ENCODE results near the gene SNX15. TPM values are rescaled to one million over a fixed set of nuclear protein-coding genes. Genes with fewer than 3 reads are reported as not detected.

SNX15 gene
- total and polyA plus RNA-seq, 2 donors (not counting 3 experiments of a cell fraction or from before 2014, with no cell fraction given) = 15.5 to 21.8 TPM

DNA sequence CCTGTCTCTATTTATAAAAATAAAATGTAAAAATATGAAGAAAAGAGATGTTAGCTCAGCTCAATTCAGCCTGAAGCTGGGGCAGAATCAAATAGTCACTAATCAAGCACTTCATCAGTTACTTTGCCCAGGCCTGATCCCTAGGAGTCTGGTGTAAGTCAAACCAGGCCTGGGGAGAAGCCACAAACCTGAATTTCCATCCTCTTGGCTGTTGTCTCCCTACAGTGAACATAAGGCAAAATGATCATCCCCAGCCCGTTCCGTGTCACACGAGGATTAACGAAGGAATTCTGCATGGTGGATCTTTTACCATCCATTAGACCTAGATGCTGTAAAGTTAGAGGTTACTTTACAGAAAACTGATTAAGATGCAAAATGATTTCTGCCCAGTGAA, 37.6 kb downstream of the SNX15 start:
- no TSS peak for BruUV-seq (replicated peaks)
- intact Hi-C loops (cut with micrococcal nuclease) = no loop called here
- TF ChIP-seq POLR2A (IDR thresholded peaks at IDR 0.05; ENCODE audit: low read depth, low read length) (no peak), FOS (IDR thresholded peaks at IDR 0.05; ENCODE audit: borderline replicate concordance, insufficient read depth, low read length) (no peak), EZH2 (IDR thresholded peaks at IDR 0.05; ENCODE audit: borderline replicate concordance, low read depth, low read length, severe bottlenecking) (no peak), GATA2 (IDR thresholded peaks at IDR 0.05; ENCODE audit: insufficient read depth, insufficient read length, low read depth, low read length) (no peak), POLR2AphosphoS5 (IDR thresholded peaks at IDR 0.05; ENCODE audit: insufficient read depth, low read depth, low read length) (no peak)
- TF ChIP-seq, protein P1, sequence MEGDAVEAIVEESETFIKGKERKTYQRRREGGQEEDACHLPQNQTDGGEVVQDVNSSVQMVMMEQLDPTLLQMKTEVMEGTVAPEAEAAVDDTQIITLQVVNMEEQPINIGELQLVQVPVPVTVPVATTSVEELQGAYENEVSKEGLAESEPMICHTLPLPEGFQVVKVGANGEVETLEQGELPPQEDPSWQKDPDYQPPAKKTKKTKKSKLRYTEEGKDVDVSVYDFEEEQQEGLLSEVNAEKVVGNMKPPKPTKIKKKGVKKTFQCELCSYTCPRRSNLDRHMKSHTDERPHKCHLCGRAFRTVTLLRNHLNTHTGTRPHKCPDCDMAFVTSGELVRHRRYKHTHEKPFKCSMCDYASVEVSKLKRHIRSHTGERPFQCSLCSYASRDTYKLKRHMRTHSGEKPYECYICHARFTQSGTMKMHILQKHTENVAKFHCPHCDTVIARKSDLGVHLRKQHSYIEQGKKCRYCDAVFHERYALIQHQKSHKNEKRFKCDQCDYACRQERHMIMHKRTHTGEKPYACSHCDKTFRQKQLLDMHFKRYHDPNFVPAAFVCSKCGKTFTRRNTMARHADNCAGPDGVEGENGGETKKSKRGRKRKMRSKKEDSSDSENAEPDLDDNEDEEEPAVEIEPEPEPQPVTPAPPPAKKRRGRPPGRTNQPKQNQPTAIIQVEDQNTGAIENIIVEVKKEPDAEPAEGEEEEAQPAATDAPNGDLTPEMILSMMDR (IDR thresholded peaks at IDR 0.05; ENCODE audit: extremely low read depth in 1 of 2, insufficient read depth in 1 of 2, low read depth in 1 of 2, low read length in 2 of 2) = no peak
- Histone ChIP-seq H3K9me3 (replicated peaks; ENCODE audit: control insufficient read depth, insufficient read depth, low read length) (no peaks in the 10 kb centered on the region), H3K4me3 (replicated peaks in 1 of 3; ENCODE audit: insufficient read depth in 1 of 3, low read depth in 1 of 3, low read length in 3 of 3) (no peak overlapping the region), H3K4me1 (ENCODE audit: control insufficient read depth, extremely low read depth, insufficient read depth, low read length) (no peaks in the 10 kb centered on the region), H3K9ac (replicated peaks; ENCODE audit: extremely low read depth, insufficient read depth, low read length) (no peak overlapping the region), H3K4me2 (ENCODE audit: insufficient read depth, low read length) (no peak overlapping the region), H3K9me1 (replicated peaks; ENCODE audit: control insufficient read depth, extremely low read depth, insufficient read depth, low read length) (no peaks in the 10 kb centered on the region), H3K27ac (ENCODE audit: insufficient read depth, low read depth, low read length) (no peak overlapping the region), H2AFZ (ENCODE audit: low read depth, low read length) (no peak overlapping the region), H4K20me1 (replicated peaks; ENCODE audit: control insufficient read depth, extremely low read depth, insufficient read depth, low read length) (no peaks in the 10 kb centered on the region), H3K36me3 (ENCODE audit: control insufficient read depth in 2 of 2, extremely low read depth in 1 of 2, insufficient read depth in 2 of 2, low read length in 2 of 2) (no peaks in the 10 kb centered on the region), H3K79me2 (ENCODE audit: control insufficient read depth, insufficient read depth, low read length) (no peaks in the 10 kb centered on the region), H3K27me3 (ENCODE audit: control insufficient read depth in 2 of 2, insufficient read depth in 2 of 2, low read length in 2 of 2) (no peaks in the 10 kb centered on the region)
- FAIRE-seq (no peak), DNase-seq (ENCODE audit: low read depth, low spot score) (no peak)
- ChIA-PET POLR2A (interaction anchor here (0.7 kb wide), 1 partner anchor 276 kb away, joined by 4 read pairs; no protein-coding TSS in a partner anchor), CTCF (interaction anchor here (1.0 to 1.3 kb wide), 2 partner anchors 8 to 18 kb away, joined by 3 read pairs; no protein-coding TSS in a partner anchor)
- dilution Hi-C loops (cut with MboI; ENCODE audit: extremely low pct_ligation_motif_present, low sequenced_read_pairs) = no loop called here

GRCh38 chr11:65065851-65066250, 38.6 kb downstream of the SNX15 start:
- CTCF ChIA-PET = no interaction called here
- dilution Hi-C loops (cut with MboI; ENCODE audit: extremely low pct_ligation_motif_present, low sequenced_read_pairs) = no loop called here

More at GRCh38 chr11:65065851-65066250, 38.6 kb downstream of the SNX15 start:
- Histone ChIP-seq H3K9me1 (replicated peaks; ENCODE audit: control insufficient read depth, extremely low read depth, insufficient read depth, low read length) (no peaks in the 10 kb centered on the region), H3K27me3 (ENCODE audit: control insufficient read depth in 2 of 2, insufficient read depth in 2 of 2, low read length in 2 of 2) (no peaks in the 10 kb centered on the region), H2AFZ (ENCODE audit: low read depth, low read length) (no peak overlapping the region), H3K27ac (ENCODE audit: insufficient read depth, low read depth, low read length) (no peak overlapping the region), H3K4me1 (ENCODE audit: control insufficient read depth, extremely low read depth, insufficient read depth, low read length) (no peaks in the 10 kb centered on the region), H3K79me2 (ENCODE audit: control insufficient read depth, insufficient read depth, low read length) (no peaks in the 10 kb centered on the region), H3K9me3 (replicated peaks; ENCODE audit: control insufficient read depth, insufficient read depth, low read length) (no peaks in the 10 kb centered on the region), H3K4me2 (ENCODE audit: insufficient read depth, low read length) (no peak overlapping the region), H3K4me3 (replicated peaks in 1 of 3; ENCODE audit: insufficient read depth in 1 of 3, low read depth in 1 of 3, low read length in 3 of 3) (no peak overlapping the region), H3K9ac (replicated peaks; ENCODE audit: extremely low read depth, insufficient read depth, low read length) (no peak overlapping the region), H3K36me3 (ENCODE audit: control insufficient read depth in 2 of 2, extremely low read depth in 1 of 2, insufficient read depth in 2 of 2, low read length in 2 of 2) (no peaks in the 10 kb centered on the region), H4K20me1 (replicated peaks; ENCODE audit: control insufficient read depth, extremely low read depth, insufficient read depth, low read length) (no peaks in the 10 kb centered on the region)
- TF ChIP-seq, protein P2, sequence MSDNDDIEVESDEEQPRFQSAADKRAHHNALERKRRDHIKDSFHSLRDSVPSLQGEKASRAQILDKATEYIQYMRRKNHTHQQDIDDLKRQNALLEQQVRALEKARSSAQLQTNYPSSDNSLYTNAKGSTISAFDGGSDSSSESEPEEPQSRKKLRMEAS (IDR thresholded peaks at IDR 0.05; ENCODE audit: insufficient read depth, insufficient read length) = no peak
- TF ChIP-seq POLR2A (IDR thresholded peaks at IDR 0.05; ENCODE audit: low read depth, low read length) (no peak), JUN (IDR thresholded peaks at IDR 0.05; ENCODE audit: borderline replicate concordance, insufficient read depth, insufficient read length, low read depth) (no peak), GATA2 (IDR thresholded peaks at IDR 0.05; ENCODE audit: insufficient read depth, insufficient read length, low read depth, low read length) (no peak), MYC (IDR thresholded peaks at IDR 0.05; ENCODE audit: low read depth, low read length) (no peak), FOS (IDR thresholded peaks at IDR 0.05; ENCODE audit: borderline replicate concordance, insufficient read depth, low read length) (no peak), POLR2AphosphoS5 (IDR thresholded peaks at IDR 0.05; ENCODE audit: insufficient read depth, low read depth, low read length) (no peak)
- TF ChIP-seq, protein P1 (IDR thresholded peaks at IDR 0.05; ENCODE audit: extremely low read depth in 1 of 2, insufficient read depth in 1 of 2, low read depth in 1 of 2, low read length in 2 of 2) = no peak
- intact Hi-C loops (cut with micrococcal nuclease) = no loop called here
- FAIRE-seq = no peak
- POLR2A ChIA-PET = interaction anchor here (0.6 kb wide), 1 partner anchor 265 kb away, joined by 12 read pairs; no protein-coding TSS in a partner anchor
- DNase-seq (ENCODE audit: low read depth, low spot score) = no peak
- no TSS peak for BruUV-seq (replicated peaks)
